AG10803 (cell line): Measurements from ENCODE around the gene DNLZ.

ENCODE experiments used
- DNase-seq: peaks from one replicate; pipeline ENCODE4 v3.0.0; 2010; ENCODE audit warnings: low read depth
- H3K4me3 ChIP-seq: 2 replicates; pipeline ENCODE4 v1.5.1; 2011; ENCODE audit warnings: mild to moderate bottlenecking, low read length, control low read depth
- TF ChIP-seq, protein P1 (sequence below): conservative IDR thresholded peaks from 2 replicates; pipeline ENCODE4 v1.5.1; 2011; ENCODE audit warnings: mild to moderate bottlenecking, low read length, control low read depth, inconsistent platforms

The DNLZ gene

DNA sequence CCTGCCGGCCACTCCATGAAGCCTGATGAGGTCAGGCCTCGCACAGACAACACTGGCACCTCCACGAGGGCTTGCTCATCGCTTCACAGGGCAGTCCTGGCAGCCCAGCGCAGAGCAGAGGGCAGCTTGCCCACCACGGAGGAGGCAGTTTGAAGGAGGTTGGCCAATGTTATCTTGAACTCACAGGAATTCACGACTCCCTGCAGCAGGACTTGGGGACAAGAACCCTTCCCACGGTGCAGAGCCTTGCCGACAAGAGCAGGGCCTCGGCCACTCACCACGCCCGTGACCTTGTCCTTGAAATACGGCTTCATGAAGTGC, 31.4 kb upstream of the DNLZ start:
- TF ChIP-seq, protein P1, sequence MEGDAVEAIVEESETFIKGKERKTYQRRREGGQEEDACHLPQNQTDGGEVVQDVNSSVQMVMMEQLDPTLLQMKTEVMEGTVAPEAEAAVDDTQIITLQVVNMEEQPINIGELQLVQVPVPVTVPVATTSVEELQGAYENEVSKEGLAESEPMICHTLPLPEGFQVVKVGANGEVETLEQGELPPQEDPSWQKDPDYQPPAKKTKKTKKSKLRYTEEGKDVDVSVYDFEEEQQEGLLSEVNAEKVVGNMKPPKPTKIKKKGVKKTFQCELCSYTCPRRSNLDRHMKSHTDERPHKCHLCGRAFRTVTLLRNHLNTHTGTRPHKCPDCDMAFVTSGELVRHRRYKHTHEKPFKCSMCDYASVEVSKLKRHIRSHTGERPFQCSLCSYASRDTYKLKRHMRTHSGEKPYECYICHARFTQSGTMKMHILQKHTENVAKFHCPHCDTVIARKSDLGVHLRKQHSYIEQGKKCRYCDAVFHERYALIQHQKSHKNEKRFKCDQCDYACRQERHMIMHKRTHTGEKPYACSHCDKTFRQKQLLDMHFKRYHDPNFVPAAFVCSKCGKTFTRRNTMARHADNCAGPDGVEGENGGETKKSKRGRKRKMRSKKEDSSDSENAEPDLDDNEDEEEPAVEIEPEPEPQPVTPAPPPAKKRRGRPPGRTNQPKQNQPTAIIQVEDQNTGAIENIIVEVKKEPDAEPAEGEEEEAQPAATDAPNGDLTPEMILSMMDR = no peak
- H3K4me3 ChIP-seq = no peak overlapping the region
- DNase-seq = no peak

DNA sequence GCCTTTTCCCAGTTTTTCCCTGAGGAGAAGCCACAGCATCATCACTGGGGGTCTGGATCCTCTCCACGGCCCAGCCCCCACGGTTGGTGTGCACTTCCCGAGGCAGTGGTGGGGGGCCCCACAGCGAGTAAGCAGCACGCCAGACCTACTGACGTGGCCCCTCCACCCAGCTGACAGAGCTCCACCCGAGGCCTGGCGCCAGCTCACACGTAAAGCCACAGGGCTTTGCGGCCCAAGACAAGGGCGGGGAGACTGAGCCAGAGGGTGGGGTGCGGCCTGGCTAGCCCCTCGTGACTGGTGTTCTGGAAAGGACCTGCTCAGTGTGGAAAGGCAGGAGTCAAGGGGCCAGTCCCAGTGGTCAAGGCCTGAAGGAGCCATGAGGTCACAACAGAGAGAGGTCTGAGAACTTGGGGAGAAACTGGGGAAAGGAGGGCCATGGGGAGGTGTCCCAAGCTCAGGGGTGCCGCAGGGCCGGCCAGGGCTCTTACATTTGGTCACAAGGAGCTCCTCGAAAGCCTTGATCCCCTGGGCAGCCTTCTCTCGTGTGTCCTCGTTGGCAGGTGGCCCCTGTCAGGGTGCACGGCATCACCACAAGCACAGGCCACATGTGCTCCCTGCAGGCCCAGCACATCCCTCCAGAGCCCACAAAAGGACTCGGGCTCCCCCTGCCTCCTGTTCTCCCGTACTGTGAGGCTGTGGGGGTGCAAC, 30.9 kb upstream of the DNLZ start:
- TF ChIP-seq, protein P1 = no peak
- DNase-seq = no peak
- no peak overlapping the region for H3K4me3 ChIP-seq

DNA sequence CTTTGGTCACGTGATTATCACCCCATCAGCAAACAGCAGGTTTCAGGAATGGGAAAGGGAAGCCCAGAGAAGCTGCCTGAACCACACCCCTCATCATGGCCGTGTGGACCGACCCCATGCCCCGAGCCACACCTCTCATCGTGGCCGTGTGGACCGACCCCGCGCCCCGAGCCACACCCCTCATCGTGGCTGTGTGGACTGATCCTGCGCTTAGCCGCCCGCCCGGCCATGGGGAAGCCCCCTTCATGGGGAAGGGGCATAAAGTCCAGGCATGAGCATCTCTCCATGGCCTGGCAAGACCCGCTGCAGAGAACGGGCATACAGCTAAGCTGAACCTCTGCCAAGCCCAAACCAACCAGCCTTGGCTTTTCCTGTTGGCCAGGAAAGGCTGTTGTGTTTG, 30.0 kb upstream of the DNLZ start:
- H3K4me3 ChIP-seq = no peak overlapping the region
- TF ChIP-seq, protein P1 = no peak
- DNase-seq = no peak

DNA sequence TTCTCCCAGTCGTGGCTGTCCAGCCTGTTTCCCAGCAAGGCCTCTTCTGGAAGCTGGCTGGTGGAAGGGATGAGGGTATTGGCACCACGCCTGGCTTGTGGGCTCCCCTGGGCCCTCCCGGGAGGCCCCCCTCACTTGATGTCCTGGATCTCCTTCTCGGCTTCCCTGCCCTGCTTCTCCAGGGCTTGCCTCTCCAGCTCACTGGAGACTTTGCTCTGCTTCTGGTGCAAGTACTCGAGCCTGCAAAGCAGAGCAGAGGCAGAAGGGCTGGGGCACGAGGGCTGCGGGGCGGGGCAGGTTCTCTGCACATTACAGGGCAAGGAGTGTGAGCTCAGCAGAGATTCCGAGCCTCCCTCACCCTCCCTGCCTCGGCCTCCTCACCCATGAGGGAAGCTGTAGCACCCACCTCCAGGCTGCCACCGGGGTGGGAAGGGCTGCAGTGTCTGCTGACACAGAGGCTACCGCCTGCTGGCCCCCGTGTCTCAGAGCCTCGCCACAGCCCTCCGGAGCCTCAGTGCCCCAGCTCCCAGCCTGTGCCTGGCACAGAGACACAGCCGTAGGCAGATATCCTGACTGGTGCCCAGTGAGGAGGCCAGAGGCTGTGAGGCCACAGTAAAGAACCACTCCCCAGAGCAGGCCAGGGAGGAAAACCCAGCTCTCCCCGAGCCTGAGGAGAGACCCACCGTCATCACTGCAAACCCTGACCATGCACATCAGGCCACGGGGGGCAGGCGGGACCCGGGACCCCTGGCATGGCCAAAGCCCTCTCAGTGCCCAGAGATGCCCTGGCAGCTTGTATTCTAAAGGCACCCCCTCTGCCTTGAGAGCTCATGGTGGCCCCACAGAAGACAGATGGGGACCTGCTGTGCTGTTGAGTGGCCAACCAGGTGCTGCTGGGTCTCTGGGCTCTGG, 29.2 kb upstream of the DNLZ start:
- TF ChIP-seq, protein P1 = no peak
- no peak overlapping the region for H3K4me3 ChIP-seq
- DNase-seq = no peak

DNA sequence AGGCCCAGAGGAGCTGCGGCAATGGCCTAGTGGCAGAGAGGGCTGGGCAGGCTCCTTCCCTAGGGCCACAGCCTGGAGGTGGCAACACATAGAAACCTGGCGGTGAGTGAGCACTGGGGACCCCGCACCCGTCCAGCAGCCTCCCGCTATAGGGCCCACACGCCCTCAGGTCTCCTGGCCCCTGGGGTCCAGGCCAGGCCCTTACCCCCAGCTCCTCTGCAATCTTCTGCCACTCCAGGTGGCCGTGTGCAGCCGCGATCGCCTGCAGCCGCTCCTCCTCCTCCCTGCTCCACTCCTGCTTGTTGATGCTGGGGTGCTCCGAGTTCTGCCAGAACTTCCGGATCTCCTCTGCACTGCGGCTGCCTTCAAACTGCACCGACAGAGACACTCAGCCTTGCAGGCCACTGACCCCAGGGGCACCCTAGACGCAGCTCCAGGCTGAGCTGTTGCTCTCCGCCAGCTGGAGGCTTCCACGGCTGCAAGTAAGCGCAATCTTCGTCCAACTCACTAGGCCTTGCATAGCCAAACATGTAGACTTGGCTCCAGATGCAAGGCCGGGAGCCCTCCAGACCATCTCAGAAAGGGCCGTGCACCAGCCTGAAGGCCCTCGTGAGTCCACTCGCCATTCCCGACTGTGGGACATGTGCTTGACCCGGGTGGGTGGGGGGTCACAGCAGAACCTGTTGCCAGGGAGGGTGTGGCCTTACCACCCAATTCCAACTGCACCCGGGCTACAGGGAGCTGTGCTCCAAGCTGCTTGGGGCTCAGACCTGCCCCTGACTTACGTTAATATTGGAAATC, 28.4 kb upstream of the DNLZ start:
- TF ChIP-seq, protein P1 = no peak
- H3K4me3 ChIP-seq = no peak overlapping the region
- DNase-seq = no peak

DNA sequence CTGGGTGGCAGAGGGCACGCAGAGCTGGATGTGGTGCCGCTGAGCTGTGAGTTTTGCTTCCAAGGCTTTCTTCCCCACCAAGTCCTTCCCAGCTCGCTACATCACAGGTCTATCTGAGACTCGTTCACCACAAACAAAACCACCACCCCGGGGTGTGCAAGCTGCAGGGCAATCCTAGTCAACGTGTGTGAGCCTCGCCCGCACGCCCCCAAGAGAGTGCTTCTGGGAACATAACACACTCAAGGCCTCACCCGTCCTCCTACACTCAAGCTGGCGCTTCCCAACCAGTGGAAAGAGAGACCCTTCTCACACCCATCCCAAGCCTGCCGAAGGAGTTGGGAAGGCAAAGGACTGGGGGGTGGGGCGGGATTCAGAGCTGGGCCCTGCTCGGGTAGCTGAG, 25.9 kb upstream of the DNLZ start:
- TF ChIP-seq, protein P1 = no peak
- no peak overlapping the region for H3K4me3 ChIP-seq
- no peak for DNase-seq
